OCI-LY3 (cell line): ENCODE measurements around the gene ANKDD1A.
A peak's percentile ranks its signal among the peaks of the same experiment; 100 is the strongest.

Experiments used
- H2AFZ ChIP-seq: fragments of 200-600, 300-600 bp; shearing (Covaris generic); 2 replicates; pipeline ENCODE4 v1.6.0; 2014; ENCODE audit warnings: antibody characterized with exemption, low read depth, low read length
- H3K27ac ChIP-seq: fragments of 200-600, 300-600 bp; sonication (generic); 2 replicates; pipeline ENCODE4 v1.5.1; 2014; ENCODE audit warnings: mild to moderate bottlenecking, low read length, moderate library complexity, mixed read lengths
- H3K27me3 ChIP-seq: fragments of 200-600, 300-600 bp; sonication (generic); 2 replicates; pipeline ENCODE4 v1.6.1; 2014; ENCODE audit warnings: low read depth, low read length, mixed read lengths
- H3K36me3 ChIP-seq: fragments of 200-600, 300-600 bp; sonication (generic); replicated peaks from 2 replicates; pipeline ENCODE3; 2014; ENCODE audit warnings: low read depth, low read length, mixed read lengths
- H3K4me1 ChIP-seq: fragments of 300-600, 200-600 bp; sonication (generic); 2 replicates; pipeline ENCODE4 v1.6.1; 2014; ENCODE audit warnings: low read length, mixed read lengths
- H3K4me2 ChIP-seq: fragments of 200-600, 300-600 bp; sonication (generic); 2 replicates; pipeline ENCODE4 v1.6.1; 2014; ENCODE audit warnings: low read length, mixed read lengths
- H3K4me3 ChIP-seq: fragments of 300-600, 200-600 bp; sonication (generic); 2 replicates; pipeline ENCODE4 v1.5.1; 2014; ENCODE audit warnings: antibody characterized with exemption, mild to moderate bottlenecking, low read length, moderate library complexity
- H3K79me2 ChIP-seq: fragments of 300-600, 200-600 bp; shearing (Covaris generic); 2 replicates; pipeline ENCODE4 v1.6.1; 2014; ENCODE audit warnings: mild to moderate bottlenecking, low read length, mixed read lengths
- H3K9ac ChIP-seq: fragments of 300-600, 200-600 bp; shearing (Covaris generic); 2 replicates; pipeline ENCODE4 v1.6.0; 2014; ENCODE audit warnings: mild to moderate bottlenecking, low read length, moderate library complexity
- H3K9me3 ChIP-seq: fragments of 200-600, 300-600 bp; shearing (Covaris generic); 2 replicates; pipeline ENCODE4 v1.6.1; 2014; ENCODE audit warnings: low read length, mixed read lengths; ENCODE audit not compliant: insufficient read depth
- H4K20me1 ChIP-seq: fragments of 200-600, 300-600 bp; sonication (generic); 2 replicates; pipeline ENCODE4 v1.6.1; 2016; ENCODE audit warnings: low read length, mixed read lengths; ENCODE audit not compliant: insufficient read depth
- EZH2phosphoT487 ChIP-seq: fragments of 200-600 bp; shearing (Covaris generic); IDR thresholded peaks from 2 replicates; pipeline ENCODE4 v1.6.1; 2018; ENCODE audit warnings: antibody characterized with exemption, mixed run types, low read depth
- TF ChIP-seq, protein P1 (sequence below): fragments of 200-600, 300-600 bp; sonication (generic); IDR thresholded peaks from 2 replicates; pipeline ENCODE4 v1.5.1; 2014; ENCODE audit warnings: antibody characterized with exemption, low read length, low read depth

Gene ANKDD1A

DNA sequence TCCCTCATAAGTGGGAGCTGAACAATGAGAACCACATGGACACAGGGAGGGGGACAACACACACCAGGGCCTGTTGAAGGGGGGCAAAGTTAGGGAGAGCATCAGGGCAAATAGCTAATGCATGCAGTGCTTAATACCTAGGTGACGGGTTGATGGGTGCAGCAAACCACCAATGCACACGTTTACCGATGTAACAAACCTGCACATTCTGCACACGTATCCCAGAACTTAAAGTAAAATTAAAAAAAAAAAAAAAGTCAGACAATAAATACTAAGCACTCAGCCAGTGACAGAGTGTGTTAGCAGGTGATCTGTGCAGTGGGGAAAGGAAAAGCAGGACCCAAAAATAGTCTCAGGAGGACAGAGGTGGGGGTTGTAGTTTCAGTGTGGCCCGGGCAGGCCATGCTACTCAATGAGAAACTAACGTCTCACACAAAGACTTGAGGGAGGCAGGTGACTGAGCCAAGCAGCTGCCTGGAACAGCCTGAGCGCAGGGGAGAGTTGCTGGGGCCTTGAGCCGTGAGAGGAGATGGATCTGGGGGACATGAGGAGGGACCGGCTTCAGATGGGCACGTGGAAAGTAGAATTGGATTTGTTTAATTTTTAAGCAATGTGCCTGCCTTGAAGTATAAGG is 18.4 kb downstream of the ANKDD1A start:
- H3K9ac ChIP-seq: peak overlapping the region; percentile 30; the same call in 1 of the 2 replicates
- H3K4me2 ChIP-seq: peak overlapping the region; percentile 53
- H2AFZ ChIP-seq: peak overlapping the region; percentile 26; the same call in 1 of the 2 replicates

DNA sequence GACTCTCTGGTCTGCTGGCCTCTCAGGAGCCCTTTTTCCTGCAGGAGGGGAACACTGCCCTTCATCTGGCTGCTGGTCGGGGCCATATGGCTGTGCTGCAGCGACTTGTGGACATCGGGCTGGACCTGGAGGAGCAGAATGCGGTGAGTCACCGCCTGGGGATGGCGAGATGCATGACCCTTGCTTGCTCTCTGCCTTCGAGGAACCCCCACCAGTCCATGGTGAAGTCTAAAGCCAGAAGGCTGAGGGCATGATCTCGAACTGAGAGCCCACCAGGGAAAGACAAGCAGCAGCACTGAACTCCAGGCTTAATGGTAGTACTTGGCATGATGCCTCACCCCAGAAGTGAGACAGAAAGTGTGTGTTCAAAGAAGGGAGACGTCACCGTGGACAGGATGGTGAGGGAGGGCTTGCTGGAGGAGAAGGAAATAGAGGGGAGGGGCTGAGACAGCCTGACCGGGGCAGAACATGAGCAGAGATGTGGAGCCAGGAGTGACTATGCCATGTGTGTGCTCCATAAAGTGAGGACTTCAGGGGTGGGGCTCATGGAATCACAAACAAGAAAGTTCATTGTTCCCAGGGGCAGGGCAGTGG is 19.2 kb downstream of the ANKDD1A start:
- no peaks in the 10 kb centered on the region for H3K36me3 ChIP-seq
- H3K9ac ChIP-seq: peak overlapping the region; percentile 30; the same call in 1 of the 2 replicates
- peak overlapping the region; percentile 38 for H3K4me3 ChIP-seq
- H3K27me3 ChIP-seq: no peaks in the 10 kb centered on the region
- H3K27ac ChIP-seq: peak overlapping the region; percentile 64
- TF ChIP-seq, protein P1, sequence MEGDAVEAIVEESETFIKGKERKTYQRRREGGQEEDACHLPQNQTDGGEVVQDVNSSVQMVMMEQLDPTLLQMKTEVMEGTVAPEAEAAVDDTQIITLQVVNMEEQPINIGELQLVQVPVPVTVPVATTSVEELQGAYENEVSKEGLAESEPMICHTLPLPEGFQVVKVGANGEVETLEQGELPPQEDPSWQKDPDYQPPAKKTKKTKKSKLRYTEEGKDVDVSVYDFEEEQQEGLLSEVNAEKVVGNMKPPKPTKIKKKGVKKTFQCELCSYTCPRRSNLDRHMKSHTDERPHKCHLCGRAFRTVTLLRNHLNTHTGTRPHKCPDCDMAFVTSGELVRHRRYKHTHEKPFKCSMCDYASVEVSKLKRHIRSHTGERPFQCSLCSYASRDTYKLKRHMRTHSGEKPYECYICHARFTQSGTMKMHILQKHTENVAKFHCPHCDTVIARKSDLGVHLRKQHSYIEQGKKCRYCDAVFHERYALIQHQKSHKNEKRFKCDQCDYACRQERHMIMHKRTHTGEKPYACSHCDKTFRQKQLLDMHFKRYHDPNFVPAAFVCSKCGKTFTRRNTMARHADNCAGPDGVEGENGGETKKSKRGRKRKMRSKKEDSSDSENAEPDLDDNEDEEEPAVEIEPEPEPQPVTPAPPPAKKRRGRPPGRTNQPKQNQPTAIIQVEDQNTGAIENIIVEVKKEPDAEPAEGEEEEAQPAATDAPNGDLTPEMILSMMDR: no peak
- no peak for TF ChIP-seq EZH2phosphoT487
- peaks cover 38% of the 10 kb centered on the region for H3K4me1 ChIP-seq
- H4K20me1 ChIP-seq: no peaks in the 10 kb centered on the region
- H3K9me3 ChIP-seq: no peaks in the 10 kb centered on the region
- H3K79me2 ChIP-seq: no peaks in the 10 kb centered on the region
- peak overlapping the region; percentile 26; the same call in 1 of the 2 replicates for H2AFZ ChIP-seq
- peak overlapping the region; percentile 53 for H3K4me2 ChIP-seq

More for the DNA sequence above, 18.4 kb downstream of the ANKDD1A start:
- peak overlapping the region; percentile 38 for H3K4me3 ChIP-seq
- TF ChIP-seq, protein P1: no peak
- TF ChIP-seq EZH2phosphoT487: no peak
- peaks cover 38% of the 10 kb centered on the region for H3K4me1 ChIP-seq
- no peaks in the 10 kb centered on the region for H3K79me2 ChIP-seq
- no peaks in the 10 kb centered on the region for H4K20me1 ChIP-seq
- no peaks in the 10 kb centered on the region for H3K36me3 ChIP-seq
- no peaks in the 10 kb centered on the region for H3K9me3 ChIP-seq
- peak overlapping the region; percentile 64 for H3K27ac ChIP-seq
- H3K27me3 ChIP-seq: no peaks in the 10 kb centered on the region

DNA sequence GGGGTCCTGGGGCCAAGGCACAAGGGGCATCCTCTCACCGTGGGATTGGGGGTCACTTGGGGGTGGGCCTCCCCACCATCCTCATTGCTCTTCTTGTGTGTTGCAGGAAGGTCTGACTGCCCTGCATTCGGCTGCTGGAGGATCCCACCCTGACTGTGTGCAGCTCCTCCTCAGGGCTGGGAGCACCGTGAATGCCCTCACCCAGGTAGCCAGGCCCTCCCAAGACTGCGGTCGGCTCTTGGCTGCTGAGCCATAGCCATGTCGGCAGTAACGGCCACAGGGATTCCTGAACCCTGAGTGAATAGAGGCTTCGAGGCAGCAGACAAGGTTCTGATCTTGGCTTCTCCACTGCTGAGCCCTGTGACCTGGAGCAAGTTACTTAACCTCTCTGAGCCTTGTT is 19.7 kb downstream of the ANKDD1A start:
- no peak for TF ChIP-seq EZH2phosphoT487
- TF ChIP-seq, protein P1: no peak
- peaks cover 38% of the 10 kb centered on the region for H3K4me1 ChIP-seq
- H3K27me3 ChIP-seq: no peaks in the 10 kb centered on the region
- no peaks in the 10 kb centered on the region for H3K36me3 ChIP-seq
- no peaks in the 10 kb centered on the region for H3K79me2 ChIP-seq
- 0 out of 2 replicates have a peak overlapping the region, but pooled peaks have one; percentile 13 for H2AFZ ChIP-seq
- peak overlapping the region; percentile 53 for H3K4me2 ChIP-seq
- peak overlapping the region; percentile 64; the same call in 1 of the 2 replicates for H3K27ac ChIP-seq
- no peaks in the 10 kb centered on the region for H3K9me3 ChIP-seq
- peak overlapping the region; percentile 38; the same call in 1 of the 2 replicates for H3K4me3 ChIP-seq
- H3K9ac ChIP-seq: peak overlapping the region; percentile 30; the same call in 1 of the 2 replicates
- H4K20me1 ChIP-seq: no peaks in the 10 kb centered on the region

DNA sequence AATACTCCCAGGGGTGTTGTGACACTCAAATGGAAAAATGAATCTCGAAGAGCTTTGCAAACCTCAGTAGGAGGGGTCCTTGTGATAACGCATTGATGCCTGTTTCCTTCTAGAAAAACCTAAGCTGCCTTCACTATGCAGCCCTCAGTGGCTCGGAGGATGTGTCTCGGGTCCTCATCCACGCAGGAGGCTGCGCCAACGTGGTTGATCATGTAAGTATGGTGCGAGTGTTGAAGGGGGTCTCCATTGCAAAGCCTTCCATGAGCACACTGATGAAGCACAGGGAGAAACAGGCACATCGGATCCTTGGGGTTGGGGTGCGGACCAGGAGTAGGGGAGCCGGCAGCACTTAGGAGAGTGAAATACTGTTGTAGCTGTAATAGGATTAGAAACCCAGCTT is 22.3 kb downstream of the ANKDD1A start:
- Histone ChIP-seq H3K27me3 (no peaks in the 10 kb centered on the region), H3K79me2 (no peaks in the 10 kb centered on the region), H2AFZ (no peak overlapping the region), H4K20me1 (no peaks in the 10 kb centered on the region), H3K4me2 (no peak overlapping the region), H3K4me3 (no peak overlapping the region), H3K27ac (no peak overlapping the region), H3K4me1 (peaks cover 27% of the 10 kb centered on the region), H3K36me3 (no peaks in the 10 kb centered on the region), H3K9me3 (no peaks in the 10 kb centered on the region), H3K9ac (no peak overlapping the region)
- TF ChIP-seq, protein P1: no peak
- TF ChIP-seq EZH2phosphoT487: no peak
